ENCODE data around the gene GGT5.

GRCh38 chr22:24244144-24244787 lies 616 bp downstream of the GGT5 start:
- TF ChIP-seq ETS1 (CRISPR knock-in tag; IDR thresholded peaks at IDR 0.05) (no peak), TBP (CRISPR knock-in tag; IDR thresholded peaks at IDR 0.05) (no peak)

Measured in HepG2 (cell line).